MCF 10A (cell line): ENCODE measurements around the gene TMEM184A. TPM values are rescaled to one million over a fixed set of nuclear protein-coding genes. Genes with fewer than 3 reads are reported as not detected.

Experiments used
- BruUV-seq: library from RNA; stranded (reverse); fragments of 400-500 nt; replicated peaks from 2 replicates; lab custom pipeline; 2021; lab: Mats Ljungman, UMichigan
- CTCF ChIA-PET: fragments of 300-600 bp; sonication (Branson Sonifier 250); formaldehyde crosslinking; extraction: SDS; loops from one replicate; lab custom pipeline; 2021; ENCODE audit warnings: antibody characterized with exemption, inconsistent platforms; lab: Yijun Ruan, JAX
- POLR2A ChIA-PET: fragments of 300-600, 350-650 bp; sonication (Branson Sonifier 250); formaldehyde crosslinking; extraction: SDS; loops from one replicate; lab custom pipeline; 2020; ENCODE audit warnings: antibody characterized with exemption, inconsistent platforms; lab: Yijun Ruan, JAX
- DNase-seq: peaks from one replicate; pipeline ENCODE4 v3.0.0-alpha.2; 2018; ENCODE audit not compliant: unreplicated experiment
- H3K27ac Mint-ChIP-seq: one replicate; pipeline ENCODE4 v1.8.0; 2022; ENCODE audit warnings: mild to moderate bottlenecking, low read depth, mixed read lengths; ENCODE audit not compliant: unreplicated experiment
- H3K27me3 Mint-ChIP-seq: one replicate; pipeline ENCODE4 v1.8.0; 2022; ENCODE audit warnings: mixed read lengths; ENCODE audit not compliant: insufficient read depth, unreplicated experiment
- H3K36me3 Mint-ChIP-seq: one replicate; pipeline ENCODE4 v1.8.0; 2022; ENCODE audit warnings: mild to moderate bottlenecking, moderate library complexity, mixed read lengths; ENCODE audit not compliant: insufficient read depth, unreplicated experiment
- H3K4me1 Mint-ChIP-seq: one replicate; pipeline ENCODE4 v1.8.0; 2022; ENCODE audit warnings: mixed read lengths; ENCODE audit not compliant: insufficient read depth, unreplicated experiment
- H3K4me3 Mint-ChIP-seq: one replicate; pipeline ENCODE4 v1.8.0; 2022; ENCODE audit warnings: mild to moderate bottlenecking, moderate library complexity, mixed read lengths; ENCODE audit not compliant: unreplicated experiment
- H3K9me3 Mint-ChIP-seq: one replicate; pipeline ENCODE4 v1.8.0; 2022; ENCODE audit warnings: mixed read lengths; ENCODE audit not compliant: unreplicated experiment
- intact Hi-C: fragments of 100-400 bp; cut with micrococcal nuclease; formaldehyde crosslinking; loops from 2 replicates; pipeline ENCODE4 v1.14.1; 2022
- total RNA-seq: library from RNA; stranded (reverse); gene quantifications from 2 replicates; pipeline ENCODE4 v1.2.3, GENCODE V29; 2022
- TF ChIP-seq, protein P1 (sequence below): fragments of 200-600 bp; IDR thresholded peaks from one replicate; pipeline ENCODE4 v1.8.0; 2022; ENCODE audit warnings: antibody characterized with exemption, mild to moderate bottlenecking; ENCODE audit not compliant: unreplicated experiment

The TMEM184A gene
- total RNA-seq, 1 experiment from 2014 or later = 14.2 TPM

DNA sequence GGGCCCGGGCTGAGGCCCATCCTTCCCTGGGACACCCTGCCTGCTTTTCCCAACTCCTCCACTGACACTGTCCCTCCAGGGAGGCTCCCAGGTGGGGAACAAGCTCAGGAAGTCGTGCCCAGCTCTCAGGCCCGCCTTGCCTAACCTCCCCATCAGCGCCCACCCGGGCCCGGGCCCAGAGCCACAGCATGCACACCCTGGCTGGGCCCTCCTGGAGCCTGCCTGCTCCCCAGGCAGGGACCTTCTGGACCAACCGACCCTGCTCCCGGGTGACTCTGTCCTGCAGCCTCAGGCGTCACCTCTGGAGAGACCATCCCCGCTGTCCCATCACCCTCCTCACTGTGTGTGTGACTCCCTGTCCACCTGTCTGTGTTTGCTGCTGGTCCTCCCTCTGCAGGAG, 1.8 kb upstream of the TMEM184A start:
- TF ChIP-seq, protein P1, sequence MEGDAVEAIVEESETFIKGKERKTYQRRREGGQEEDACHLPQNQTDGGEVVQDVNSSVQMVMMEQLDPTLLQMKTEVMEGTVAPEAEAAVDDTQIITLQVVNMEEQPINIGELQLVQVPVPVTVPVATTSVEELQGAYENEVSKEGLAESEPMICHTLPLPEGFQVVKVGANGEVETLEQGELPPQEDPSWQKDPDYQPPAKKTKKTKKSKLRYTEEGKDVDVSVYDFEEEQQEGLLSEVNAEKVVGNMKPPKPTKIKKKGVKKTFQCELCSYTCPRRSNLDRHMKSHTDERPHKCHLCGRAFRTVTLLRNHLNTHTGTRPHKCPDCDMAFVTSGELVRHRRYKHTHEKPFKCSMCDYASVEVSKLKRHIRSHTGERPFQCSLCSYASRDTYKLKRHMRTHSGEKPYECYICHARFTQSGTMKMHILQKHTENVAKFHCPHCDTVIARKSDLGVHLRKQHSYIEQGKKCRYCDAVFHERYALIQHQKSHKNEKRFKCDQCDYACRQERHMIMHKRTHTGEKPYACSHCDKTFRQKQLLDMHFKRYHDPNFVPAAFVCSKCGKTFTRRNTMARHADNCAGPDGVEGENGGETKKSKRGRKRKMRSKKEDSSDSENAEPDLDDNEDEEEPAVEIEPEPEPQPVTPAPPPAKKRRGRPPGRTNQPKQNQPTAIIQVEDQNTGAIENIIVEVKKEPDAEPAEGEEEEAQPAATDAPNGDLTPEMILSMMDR = no peak
- CTCF ChIA-PET = interaction anchor here (0.7 to 1.0 kb wide), 4 partner anchors 20 to 53 kb away, joined by 3 to 5 read pairs (median 4); no protein-coding TSS in a partner anchor
- intact Hi-C loops = no loop called here
- BruUV-seq = no TSS peak
- peaks cover 22% of the 10 kb centered on the region for H3K4me1 Mint-ChIP-seq
- no peak for DNase-seq
- no peak overlapping the region for H3K4me3 Mint-ChIP-seq
- H3K36me3 Mint-ChIP-seq = peaks cover 5% of the 10 kb centered on the region
- POLR2A ChIA-PET = interaction anchor here (1.6 kb wide), 2 partner anchors 9 to 21 kb away, joined by 5 to 7 read pairs; no protein-coding TSS in a partner anchor
- H3K27ac Mint-ChIP-seq = no peak overlapping the region
- no peaks in the 10 kb centered on the region for H3K9me3 Mint-ChIP-seq
- H3K27me3 Mint-ChIP-seq = no peaks in the 10 kb centered on the region

DNA sequence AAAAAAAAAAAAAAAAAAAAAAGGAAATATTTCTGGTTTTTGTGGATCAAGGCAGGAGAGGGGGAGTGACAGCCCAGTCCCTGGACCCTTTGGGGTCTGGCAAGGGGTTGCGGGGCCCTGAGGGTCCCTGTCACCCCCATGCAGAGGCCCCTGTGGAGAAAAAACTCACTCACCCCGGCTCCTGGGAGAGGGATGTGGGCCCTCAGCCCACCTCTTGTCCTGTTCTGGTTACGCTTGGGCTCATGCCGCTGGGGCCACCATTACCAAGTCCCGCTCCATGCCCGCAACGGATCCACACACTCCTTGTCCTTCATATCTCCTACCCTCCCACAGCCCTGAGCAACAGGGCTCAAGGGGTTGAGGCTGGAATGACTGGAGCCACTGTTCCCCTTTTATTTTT, 1.0 kb upstream of the TMEM184A start:
- intact Hi-C loops = no loop called here
- ChIA-PET POLR2A (interaction anchor here (1.3 to 2.8 kb wide), 6 partner anchors 7 to 966 kb away, joined by 3 to 118 read pairs (median 16); partner anchors contain the start of genes EIF3B, INTS1 and PSMG3), CTCF (interaction anchor here (0.6 to 2.2 kb wide), 6 partner anchors 10 to 748 kb away, joined by 3 to 32 read pairs (median 4); no protein-coding TSS in a partner anchor)
- Mint-ChIP-seq H3K27ac (no peak overlapping the region), H3K27me3 (no peaks in the 10 kb centered on the region), H3K4me3 (no peak overlapping the region), H3K36me3 (peaks cover 5% of the 10 kb centered on the region), H3K9me3 (no peaks in the 10 kb centered on the region), H3K4me1 (peaks cover 22% of the 10 kb centered on the region)
- TF ChIP-seq, protein P1 = no peak
- BruUV-seq = no TSS peak
- DNase-seq = no peak

- Mint-ChIP-seq H3K27me3 (no peaks in the 10 kb centered on the region), H3K27ac (peak overlapping the region; percentile 94), H3K4me1 (peaks cover 19% of the 10 kb centered on the region), H3K4me3 (peak overlapping the region; percentile 72), H3K36me3 (peaks cover 5% of the 10 kb centered on the region), H3K9me3 (no peaks in the 10 kb centered on the region)
- ChIA-PET POLR2A (interaction anchor here (0.6 to 2.8 kb wide), 17 partner anchors 9 to 1203 kb away, joined by 3 to 118 read pairs (median 9); partner anchors contain the start of genes EIF3B, INTS1, MICALL2 and PSMG3), CTCF (interaction anchor here (0.6 to 2.2 kb wide), 11 partner anchors 11 to 852 kb away, joined by 3 to 32 read pairs (median 4); no protein-coding TSS in a partner anchor)
- no TSS peak for BruUV-seq
- intact Hi-C loops = no loop called here
- peak; percentile 93 for DNase-seq
- TF ChIP-seq, protein P1 = no peak
Measured at GRCh38 chr7:1555046-1555812, 776 bp downstream of the TMEM184A start.
